ENCODE measurements around the gene ANKRD40CL.
"Not testable (repeated sequence)": the region's sequence is repeated elsewhere in the genome, so short reads cannot be mapped to it uniquely, and the experiment has no call there.

The ANKRD40CL gene

DNA sequence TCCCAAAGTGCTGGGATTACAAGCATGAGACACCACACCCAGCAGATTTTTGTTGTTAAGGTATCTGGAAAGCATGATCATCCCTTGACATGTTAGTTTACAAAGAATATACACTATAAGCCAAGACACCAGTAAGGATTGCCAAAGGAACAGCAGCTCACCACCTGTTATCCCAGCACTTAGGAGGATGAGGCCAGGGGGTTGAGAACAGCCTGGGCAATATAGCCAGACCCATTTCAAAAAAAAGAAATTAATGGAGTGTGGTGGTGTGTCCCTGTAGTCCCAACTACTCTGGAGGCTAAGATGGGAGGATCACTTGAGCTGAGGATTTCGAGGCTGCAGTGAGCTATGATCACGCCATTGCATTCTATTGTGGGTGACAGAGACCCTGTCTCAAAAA lies 5.1 kb downstream of the ANKRD40CL start:
- no peak for DNase-seq (ENCODE audit: low read depth in 3 of 3)

DNA sequence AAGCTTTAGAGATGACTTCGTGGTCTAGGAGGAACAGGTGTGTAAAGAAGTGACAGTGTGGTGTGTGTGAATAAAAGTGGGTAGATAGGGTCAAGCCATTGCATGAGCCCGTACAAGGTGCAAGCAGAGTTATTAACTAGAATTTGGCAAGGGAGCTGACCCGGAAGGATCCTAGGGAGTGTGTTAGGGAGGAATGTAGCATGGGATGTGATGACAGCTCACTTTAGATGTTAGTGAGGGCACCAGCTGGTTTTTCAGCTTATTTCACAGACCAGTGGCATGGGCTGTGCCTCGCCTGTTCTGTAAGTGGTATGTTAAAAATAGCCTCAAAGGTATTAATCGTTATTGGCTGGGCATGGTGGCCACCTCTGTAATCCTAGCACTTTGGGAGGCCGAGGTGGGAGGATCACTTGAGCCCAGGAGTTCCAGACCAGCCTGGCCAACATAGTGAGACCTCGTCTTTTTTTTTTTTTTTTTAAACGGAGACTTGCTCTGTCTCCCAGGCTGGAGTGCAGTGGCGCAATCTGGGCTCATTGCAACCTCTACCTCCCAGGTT lies 8.3 kb downstream of the ANKRD40CL start:
- DNase-seq (ENCODE audit: low read depth in 3 of 3), result no peak

DNA sequence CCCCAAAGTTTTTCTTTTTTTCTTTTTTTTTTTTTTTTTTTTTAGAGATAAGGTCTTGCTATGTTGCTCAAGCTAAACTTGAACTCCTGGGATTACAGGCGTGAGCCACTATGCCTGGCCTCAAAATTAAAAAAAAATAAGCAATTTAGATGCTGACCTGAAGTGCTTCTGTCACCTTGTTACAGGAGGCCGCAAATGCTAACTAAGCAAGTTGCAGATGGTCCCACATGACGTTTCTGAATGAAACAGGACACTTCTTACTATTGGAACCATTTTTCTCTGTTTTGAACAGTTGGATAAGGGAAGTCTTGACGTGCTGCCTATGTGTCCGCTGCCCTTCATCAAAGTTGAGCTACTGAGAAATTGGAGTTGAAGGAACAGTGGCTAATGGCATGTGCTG lies 8.8 kb downstream of the ANKRD40CL start:
- DNase-seq (ENCODE audit: low read depth in 3 of 3), result no peak

DNA sequence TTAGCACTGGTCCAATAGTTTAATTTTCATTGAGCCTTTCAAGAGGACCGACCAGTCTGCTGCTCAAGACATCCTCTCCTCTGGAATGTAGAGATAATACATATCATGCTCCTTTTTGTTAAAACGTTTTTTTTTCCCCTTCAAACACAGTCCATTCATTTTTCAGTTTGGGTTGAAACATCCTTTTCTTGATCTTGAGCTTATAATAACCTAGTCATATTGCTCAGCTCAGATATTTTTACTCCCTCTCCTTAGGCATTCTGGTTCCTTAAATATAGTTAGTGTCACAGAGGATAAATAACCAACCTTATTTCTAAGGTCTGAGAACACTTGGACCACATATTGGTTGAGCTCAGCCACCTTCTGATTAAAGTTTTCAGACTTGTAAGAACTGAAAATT lies 12.8 kb downstream of the ANKRD40CL start:
- no peak for DNase-seq (ENCODE audit: low read depth in 3 of 3)

DNA sequence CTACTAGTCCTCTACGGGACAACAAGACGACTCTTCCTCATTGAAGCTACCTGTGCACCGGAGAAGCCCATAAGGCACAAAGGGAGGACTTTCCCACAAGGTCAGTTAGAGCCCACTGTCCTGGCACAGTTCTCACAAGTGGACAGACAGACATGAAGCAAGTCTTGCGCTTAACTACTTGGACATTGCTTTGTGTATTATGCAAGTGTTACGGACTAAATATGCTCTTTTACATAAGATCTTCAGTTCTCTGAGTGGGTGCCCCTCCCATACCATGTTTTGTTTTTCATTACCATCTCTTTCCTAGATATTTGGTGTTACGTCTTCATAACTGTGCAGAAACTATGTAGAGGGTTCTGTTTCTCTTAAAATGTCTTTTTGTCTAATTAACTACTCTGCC lies 18.1 kb downstream of the ANKRD40CL start:
- no peak for DNase-seq (ENCODE audit: low read depth in 3 of 3)

DNA sequence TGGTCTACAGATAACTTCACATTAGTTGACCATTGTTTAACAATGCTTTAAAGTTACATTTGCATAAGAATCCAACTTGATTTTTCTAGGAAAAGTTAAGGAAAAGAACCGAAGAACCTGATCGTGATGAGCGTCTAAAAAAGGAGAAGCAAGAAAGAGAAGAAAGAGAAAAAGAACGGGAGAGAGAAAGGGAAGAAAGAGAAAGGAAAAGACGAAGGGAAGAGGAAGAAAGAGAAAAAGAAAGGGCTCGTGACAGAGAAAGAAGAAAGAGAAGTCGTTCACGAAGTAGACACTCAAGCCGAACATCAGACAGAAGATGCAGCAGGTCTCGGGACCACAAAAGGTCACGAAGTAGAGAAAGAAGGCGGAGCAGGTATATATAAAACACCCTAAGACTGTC lies 21.7 kb downstream of the ANKRD40CL start:
- no peak for DNase-seq (ENCODE audit: low read depth in 3 of 3)

DNA sequence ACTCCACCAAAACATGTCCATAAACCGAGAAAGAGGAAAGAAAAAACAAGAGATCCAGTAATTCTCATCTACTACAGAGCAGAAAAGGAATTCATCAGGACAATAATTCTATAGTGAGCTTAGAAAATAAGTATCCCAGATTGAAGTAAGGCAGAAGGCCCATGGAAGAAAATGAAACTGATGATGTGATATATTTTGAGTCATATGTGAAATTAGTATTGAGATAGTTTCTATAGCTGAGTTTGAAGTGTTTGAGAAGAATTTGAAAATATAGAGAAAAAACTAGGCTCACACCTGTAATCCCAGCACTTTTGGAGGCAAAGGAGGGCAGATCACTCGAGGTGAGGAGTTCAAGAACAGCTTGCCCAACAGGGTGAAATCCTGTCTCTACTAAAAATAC lies 28.2 kb downstream of the ANKRD40CL start:
- DNase-seq (ENCODE audit: low read depth in 3 of 3), result no peak

DNA sequence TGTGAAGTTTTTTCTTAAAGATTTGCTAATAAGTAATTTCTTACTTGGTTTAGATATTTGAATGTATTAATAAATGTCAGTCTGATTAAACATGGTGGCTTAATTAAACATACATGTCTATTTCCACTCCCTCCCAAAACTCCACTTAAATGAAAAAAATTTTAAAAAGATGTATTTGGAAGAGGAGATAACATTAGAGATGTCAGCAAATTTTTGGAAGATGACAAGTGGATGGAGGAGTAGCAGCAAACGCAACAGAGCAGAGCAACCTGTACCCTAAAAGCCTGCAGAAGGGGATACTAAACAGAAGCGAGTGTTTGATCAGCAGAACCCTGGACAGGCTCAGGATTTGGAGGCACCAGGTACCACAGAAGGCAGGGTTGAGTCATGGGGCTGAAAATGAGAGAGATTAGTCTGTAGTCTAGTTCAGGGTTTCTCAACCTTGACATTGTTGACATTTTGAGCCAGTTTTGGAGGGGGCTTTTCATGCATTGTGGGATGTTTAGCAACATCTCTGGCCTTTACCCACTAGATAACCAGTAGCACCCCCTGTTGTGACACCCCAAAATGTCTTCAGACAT lies 30.1 kb downstream of the ANKRD40CL start:
- DNase-seq (ENCODE audit: low read depth in 3 of 3), result no peak

DNA sequence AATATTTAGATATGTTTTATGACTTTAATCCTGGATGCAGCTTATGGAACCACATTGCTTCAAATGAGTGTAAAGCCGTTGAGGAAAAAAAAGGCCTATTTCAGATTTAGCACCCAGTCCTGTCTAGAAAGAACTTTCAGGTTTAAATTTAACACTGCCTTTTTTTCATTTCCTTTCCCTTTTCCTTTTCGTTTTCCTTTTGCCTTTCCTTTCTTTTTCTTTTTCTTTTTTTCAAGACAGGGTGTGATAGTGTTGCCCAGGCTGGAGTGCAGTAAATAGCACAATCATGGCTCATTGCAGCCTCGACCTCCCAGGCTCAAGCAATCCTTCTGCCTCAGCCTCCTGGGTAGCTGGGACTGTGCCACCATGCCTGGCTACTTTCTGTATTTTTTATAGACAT lies 32.0 kb downstream of the ANKRD40CL start:
- DNase-seq (ENCODE audit: low read depth in 3 of 3), result no peak

DNA sequence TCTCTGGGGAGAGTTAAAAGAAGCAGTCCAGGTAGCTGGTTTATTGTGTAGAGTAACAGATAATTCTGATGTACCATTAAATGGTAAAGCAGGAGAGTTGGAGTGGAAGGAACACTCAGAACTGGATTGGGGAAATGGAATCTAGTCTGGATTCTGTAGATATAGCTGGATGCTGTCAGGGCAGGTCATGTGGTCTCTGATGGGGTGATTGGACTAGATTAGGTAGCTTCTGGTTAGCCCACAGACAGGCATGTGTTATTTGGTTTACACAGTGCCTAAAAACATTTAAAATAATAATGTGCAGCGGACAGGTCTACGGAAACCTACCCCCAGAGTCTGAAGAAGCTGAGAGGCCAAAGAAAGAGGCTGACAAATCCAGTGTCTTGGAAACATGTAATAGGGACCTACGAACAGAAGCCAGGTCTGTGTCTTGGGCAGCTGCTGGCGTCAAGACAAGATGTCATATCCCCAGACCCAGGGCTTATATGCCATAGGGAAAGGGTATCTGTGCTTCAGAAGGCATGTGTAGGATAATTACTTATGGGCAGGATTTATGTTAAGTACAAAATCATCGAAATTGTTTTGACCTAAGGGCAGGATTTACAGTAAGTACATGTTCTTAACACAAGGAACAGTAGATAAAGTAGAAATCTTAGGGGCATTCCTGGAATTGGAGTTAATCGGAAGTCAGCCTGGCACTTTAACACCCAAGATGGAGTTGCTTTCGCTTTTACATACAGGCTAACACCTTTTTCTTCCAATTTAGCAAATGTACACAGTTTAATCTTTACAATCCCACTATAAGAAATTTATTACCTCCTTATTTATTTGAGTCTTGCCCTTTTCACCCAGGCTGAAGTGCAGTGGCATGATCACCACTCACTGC lies 35.5 kb downstream of the ANKRD40CL start:
- DNase-seq (ENCODE audit: low read depth in 3 of 3), result no peak

DNA sequence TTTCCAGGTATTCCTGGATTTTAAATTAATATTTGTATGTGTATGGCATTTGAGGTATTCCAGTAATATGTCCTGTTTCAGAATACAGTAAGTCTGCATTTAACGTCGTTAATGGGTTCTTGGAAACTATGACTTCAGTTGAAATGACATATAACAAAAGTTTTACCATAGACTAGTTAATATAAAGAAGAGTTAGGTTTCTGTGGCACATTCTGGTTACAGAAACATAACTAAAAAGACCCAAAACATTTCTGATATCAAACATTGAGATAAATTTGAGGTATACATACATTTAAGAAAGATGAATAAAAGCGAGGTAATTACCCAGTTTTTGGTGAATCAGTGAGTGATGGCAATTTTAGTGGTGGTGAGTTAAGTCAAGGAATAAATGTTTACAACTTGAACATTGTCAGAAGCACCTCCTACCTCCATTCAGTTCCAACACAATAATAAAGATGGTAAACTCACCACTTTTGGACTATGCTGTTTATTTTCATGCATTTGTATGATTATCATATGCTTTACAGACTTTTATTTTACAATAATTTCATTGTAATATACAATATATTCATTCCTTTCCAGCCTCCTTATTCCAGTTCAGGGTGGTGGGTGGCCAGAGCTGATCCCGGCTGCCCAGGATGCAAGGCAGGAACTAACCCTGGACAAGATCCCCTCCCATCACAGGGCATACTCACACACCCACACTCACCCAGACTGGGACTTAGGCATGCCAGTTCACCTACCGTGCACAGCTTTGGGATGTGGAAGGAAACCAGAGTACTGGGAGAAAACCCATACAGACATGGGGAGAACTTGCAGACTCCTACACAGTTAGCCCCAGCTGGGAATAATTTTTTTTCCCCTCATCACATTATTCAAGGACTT lies 38.2 kb downstream of the ANKRD40CL start:
- DNase-seq (ENCODE audit: low read depth in 3 of 3), result no peak

DNA sequence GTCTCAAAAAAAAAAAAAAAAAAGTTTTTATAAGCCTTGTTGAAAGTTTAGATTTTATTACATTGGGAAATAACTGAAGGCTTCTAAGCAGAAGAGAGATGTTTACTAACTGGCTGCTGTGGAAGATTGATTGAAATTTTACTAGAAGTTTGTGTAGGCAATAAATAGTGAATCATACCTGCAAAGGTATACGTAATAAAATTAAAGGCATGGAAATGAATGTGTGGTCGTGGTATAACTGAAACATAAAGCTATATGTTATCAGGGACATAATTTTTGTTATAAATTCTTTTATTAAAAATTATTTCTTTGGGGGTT lies 39.2 kb downstream of the ANKRD40CL start:
- DNase-seq (ENCODE audit: low read depth in 3 of 3), result no peak

DNA sequence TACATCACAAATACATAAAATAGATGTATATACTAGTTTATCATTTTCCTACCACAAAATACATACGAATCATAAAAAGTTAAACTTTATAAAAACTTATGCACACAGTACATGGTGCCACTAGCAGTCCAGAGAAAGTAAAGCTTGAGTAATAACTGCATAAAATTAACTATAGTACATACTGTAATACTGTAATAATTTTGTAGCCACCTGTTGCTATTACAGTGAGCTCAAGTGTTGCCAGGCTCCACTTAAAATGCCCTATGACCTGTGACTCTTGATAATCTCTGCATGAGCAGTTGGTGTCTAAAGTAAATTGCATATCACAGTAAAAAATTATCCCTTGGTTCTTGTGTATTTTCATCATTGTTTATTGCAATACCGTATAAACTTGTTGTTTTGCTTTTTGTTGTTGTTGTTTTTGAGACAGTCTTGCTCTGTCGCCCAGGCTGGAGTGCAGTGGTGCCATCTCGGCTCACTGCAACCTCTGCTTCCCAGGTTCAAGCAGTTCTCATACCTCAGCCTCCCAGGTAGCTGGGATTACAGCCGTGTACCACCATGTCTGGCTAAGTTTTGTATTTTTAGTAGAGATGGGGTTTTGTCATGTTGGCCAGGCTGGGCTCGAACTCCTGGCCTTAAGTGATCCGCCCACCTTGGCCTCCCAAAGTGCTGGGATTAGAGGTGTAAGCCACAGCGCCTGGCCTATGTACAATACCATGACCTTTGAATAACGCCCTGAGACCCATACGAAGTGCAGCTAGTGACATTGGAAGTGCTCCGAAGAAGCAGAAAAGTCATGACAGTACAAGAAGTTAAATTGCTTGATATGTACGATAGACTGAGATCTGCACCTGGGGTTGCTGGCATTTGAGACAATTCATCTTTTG lies 41.3 kb downstream of the ANKRD40CL start:
- no peak for DNase-seq (ENCODE audit: low read depth in 3 of 3)

DNA sequence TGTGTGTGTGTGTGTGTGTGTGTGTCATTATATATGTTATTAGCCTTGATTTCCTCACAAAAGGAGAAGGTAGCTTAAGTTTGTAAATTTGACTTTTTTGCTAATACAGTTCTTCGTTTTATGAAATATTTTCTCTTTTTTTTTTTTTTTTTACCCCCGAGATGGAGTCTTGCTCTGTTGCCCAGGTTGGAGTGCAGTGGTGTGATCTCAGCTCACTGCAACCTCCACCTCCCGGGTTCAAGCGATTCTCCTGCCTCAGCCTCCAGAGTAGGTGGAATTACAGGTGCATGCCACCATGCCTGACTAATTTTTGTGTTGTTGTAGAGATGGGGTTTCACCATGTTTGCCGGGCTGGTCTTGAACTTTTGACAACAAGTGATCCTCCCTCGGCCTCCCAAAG lies 42.7 kb downstream of the ANKRD40CL start:
- DNase-seq (ENCODE audit: low read depth in 3 of 3), result not testable (repeated sequence)

DNA sequence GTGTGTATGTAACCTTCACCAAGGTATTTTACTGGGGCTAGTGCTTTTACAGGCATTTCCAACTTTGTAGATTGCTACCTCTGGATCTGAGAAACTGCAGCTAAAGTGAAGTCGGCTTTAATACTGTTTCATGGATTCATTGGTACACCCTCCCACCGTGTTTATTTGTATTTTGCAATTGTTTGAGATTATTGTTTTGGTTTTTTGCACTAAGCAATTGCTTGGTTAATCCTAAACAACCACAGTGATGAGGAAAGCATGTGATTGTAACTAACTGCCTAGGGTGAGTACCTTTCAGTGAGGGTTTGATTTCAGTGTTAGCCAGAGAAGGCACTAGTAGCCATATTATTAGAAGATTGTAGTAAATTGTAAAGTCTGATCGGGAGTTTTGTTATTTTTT lies 44.6 kb downstream of the ANKRD40CL start:
- no peak for DNase-seq (ENCODE audit: low read depth in 3 of 3)

DNA sequence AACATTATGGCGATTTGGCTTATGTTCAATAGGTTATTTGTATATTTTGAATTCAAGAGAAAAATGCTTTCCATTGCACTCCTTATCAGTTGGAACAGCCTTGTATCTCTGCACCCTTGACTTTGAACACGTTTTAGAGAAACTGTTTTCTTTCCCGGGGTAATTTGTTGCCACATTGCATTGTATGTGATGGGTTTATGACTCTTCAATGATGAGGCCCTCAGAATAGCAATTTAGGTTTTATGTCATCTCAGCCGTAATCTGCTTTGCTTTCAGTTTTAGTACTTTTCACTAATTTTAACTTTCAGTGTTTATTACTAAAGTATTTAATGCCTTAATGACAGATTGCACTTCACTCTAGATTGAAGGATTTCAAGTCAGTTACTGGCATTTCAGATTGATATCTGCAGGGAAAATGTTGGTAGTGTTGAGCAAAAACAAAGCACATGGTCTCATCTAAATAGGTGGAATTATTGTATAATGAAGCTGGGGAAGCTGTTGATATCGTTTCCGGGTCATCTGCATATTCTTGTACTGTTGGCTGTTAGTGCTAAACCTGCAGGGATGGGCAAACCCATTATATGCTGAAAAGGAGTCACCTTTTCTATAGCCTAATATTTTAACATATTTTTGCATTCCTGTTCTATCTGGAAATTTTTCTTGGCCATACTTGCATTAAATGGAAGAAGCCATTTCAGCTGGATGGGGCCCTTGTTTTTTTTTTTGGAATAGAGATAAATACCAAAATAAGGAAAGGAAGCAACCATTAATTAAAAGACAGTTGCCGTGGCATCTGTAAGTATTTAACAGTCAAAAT lies 45.9 kb downstream of the ANKRD40CL start:
- no peak for DNase-seq (ENCODE audit: low read depth in 3 of 3)

DNA sequence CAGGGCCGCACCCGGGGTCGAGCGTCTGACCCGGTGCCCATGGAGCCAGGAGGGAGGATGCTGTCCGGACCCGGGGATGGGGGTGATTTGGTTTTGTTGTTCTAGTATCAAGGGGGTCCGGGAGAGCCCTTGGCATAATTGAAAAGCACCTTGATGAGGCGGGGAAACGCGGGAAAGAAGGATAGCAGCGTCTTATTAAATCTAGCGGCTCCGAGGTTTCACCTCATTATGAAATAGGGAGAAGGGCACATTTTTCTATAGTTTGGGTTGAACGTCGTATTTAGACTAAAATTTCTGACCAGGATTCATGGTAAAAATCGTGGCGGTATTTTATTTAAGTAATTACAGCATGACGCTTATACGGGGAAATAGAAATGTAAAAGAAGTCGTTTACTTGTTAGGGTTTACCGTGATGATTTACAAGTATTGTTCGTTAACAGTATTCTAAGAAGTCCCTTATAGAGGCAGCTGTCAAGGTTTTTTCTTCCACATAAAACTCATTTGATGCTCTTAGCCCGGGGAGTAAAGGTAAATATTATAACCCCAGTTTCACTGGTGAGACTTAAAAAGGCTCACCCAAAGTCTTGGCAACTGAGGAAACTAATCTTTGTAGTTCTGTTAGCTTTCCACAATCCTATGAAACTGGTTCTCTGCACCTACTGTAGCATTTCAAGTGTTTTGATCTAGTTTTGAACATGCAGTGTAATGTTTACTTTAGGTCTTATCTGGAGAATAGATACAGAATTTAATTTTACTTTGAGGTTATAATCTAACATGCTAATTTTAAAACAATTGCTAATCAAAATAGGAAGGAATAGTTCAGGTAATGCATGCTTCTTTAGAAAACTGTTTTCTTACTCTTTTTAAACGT lies 47.2 kb downstream of the ANKRD40CL start:
- no peak for DNase-seq (ENCODE audit: low read depth in 3 of 3)

DNA sequence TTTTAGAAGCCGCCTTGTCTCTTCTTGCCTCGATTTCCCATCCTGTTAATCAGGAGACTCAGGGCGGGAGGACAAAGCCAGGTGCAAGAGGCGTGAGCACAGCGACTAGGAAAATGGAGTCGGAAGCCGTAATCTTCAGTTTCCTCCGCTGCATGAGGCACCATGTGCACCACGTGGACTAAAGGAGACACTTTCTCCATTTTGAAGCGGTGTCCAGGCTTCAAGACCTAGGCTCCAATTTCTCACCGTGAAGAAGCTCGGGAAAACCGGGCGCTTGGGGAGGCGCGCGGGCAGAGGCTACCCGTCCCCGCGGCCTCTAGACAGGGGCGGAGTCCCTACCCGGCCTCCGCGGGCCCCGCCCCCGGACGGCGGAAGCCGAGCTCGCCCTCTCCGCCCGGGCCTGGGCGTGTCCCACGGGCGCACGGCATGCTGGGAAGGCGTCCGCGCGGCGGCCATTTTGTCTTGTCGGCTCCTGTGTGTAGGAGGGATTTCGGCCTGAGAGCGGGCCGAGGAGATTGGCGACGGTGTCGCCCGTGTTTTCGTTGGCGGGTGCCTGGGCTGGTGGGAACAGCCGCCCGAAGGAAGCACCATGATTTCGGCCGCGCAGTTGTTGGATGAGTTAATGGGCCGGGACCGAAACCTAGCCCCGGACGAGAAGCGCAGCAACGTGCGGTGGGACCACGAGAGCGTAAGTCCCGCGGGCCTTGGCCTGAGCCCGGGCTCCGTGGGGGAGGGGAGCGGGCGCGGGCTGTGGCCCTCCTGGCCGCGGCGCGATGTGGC lies 48.0 kb downstream of the ANKRD40CL start, which contains the start of gene LUC7L3:
TSS of gene LUC7L3 (plus strand) at position 460 of the 780 bp plus-strand sequence. CDS start at position 590, 130 bp downstream.
- peak; percentile 83 to 89 (median 87) for DNase-seq (ENCODE audit: low read depth in 3 of 3)

Measured in stimulated activated CD4-positive, alpha-beta T cell treated with anti-CD3 and anti-CD28 coated beads, TNF-alpha, amount 100 ng/mL, for 48 hours (primary cell).